Effector memory CD8-positive, alpha-beta T cell (primary cell): ENCODE measurements around the gene GH2.
"Not testable (repeated sequence)": the region's sequence is repeated elsewhere in the genome, so short reads cannot be mapped to it uniquely, and the experiment has no call there.

Experiments used
- ATAC-seq: fragments of 150-1000 bp; cut with Tn5 transposase; replicated peaks from 2 replicates; pipeline ENCODE4 v1.10.0; 2021; ENCODE audit warnings: mild to moderate bottlenecking, moderate library complexity
- DNase-seq, 3 experiments: peaks; one replicate each; pipeline ENCODE4 v3.0.0; 2021
- H3K27ac Mint-ChIP-seq, 2 donors: one replicate each; pipeline ENCODE4 v1.8.0; 2022; ENCODE audit warnings: mild to moderate bottlenecking in 2 of 2, mixed read lengths in 2 of 2, moderate library complexity in 2 of 2
- H3K27me3 Mint-ChIP-seq, 2 donors: one replicate each; pipeline ENCODE4 v1.8.0; 2022; ENCODE audit warnings: mixed read lengths in 2 of 2
- H3K36me3 Mint-ChIP-seq: one replicate; pipeline ENCODE4 v1.8.0; 2022; ENCODE audit warnings: mild to moderate bottlenecking, moderate library complexity, mixed read lengths; ENCODE audit not compliant: insufficient read depth
- H3K4me1 Mint-ChIP-seq, 2 donors: one replicate each; pipeline ENCODE4 v1.8.0; 2022; ENCODE audit warnings: low read depth in 2 of 2, mixed read lengths in 2 of 2
- H3K4me3 Mint-ChIP-seq, 2 donors: one replicate each; pipeline ENCODE4 v1.8.0; 2022; ENCODE audit warnings: mild to moderate bottlenecking in 2 of 2, mixed read lengths in 2 of 2, moderate library complexity in 2 of 2
- H3K9me3 Mint-ChIP-seq, 2 donors: one replicate each; pipeline ENCODE4 v1.8.0; 2022; ENCODE audit warnings: mixed read lengths in 2 of 2

Gene GH2

GRCh38 chr17:63848834-63849689, 32.7 kb downstream of the GH2 start:
- Mint-ChIP-seq H3K4me3 (peak overlapping the region; percentile 60 to 83), H3K27ac (peak overlapping the region; percentile 91 to 96), H3K4me1 (peaks cover 14 to 16% of the 10 kb centered on the region in 2 donors), H3K27me3 (no peaks in the 10 kb centered on the region), H3K36me3 (no peaks in the 10 kb centered on the region), H3K9me3 (no peaks in the 10 kb centered on the region)
- peak; percentile 95 for ATAC-seq
- peak; percentile 94 to 96 (median 94) for DNase-seq

GRCh38 chr17:63847525-63848249, 34.1 kb downstream of the GH2 start:
- Mint-ChIP-seq H3K4me1 (peaks cover 14 to 20% of the 10 kb centered on the region in 2 donors), H3K36me3 (peaks cover 11% of the 10 kb centered on the region), H3K27me3 (no peaks in the 10 kb centered on the region), H3K27ac (peak overlapping the region in 1 of 2 donors; percentile 74), H3K4me3 (peak overlapping the region; percentile 60 to 83), H3K9me3 (no peaks in the 10 kb centered on the region)
- DNase-seq (no peak), ATAC-seq (no peak)

- Mint-ChIP-seq H3K27ac (no peak overlapping the region), H3K36me3 (peaks cover 25% of the 10 kb centered on the region), H3K27me3 (no peaks in the 10 kb centered on the region), H3K4me1 (peaks cover 31 to 35% of the 10 kb centered on the region in 2 donors), H3K9me3 (no peaks in the 10 kb centered on the region), H3K4me3 (no peak overlapping the region)
- ATAC-seq (no peak), DNase-seq (no peak)
These were observed 36.2 kb downstream of the GH2 start for GRCh38 chr17:63845509-63845908.

- Mint-ChIP-seq H3K27ac (peak overlapping the region; percentile 83 to 94), H3K4me3 (peak overlapping the region; percentile 93 to 95), H3K4me1 (peaks cover 33 to 39% of the 10 kb centered on the region in 2 donors), H3K9me3 (no peaks in the 10 kb centered on the region), H3K36me3 (peaks cover 27% of the 10 kb centered on the region), H3K27me3 (no peaks in the 10 kb centered on the region)
- DNase-seq (no peak), ATAC-seq (no peak)
These were observed 37.6 kb downstream of the GH2 start for GRCh38 chr17:63843910-63844677.

GRCh38 chr17:63843387-63843888, 38.3 kb downstream of the GH2 start:
- H3K9me3 Mint-ChIP-seq, H3K27me3 Mint-ChIP-seq, DNase-seq: not testable (repeated sequence)
- ATAC-seq = peak; percentile 18
- Mint-ChIP-seq H3K4me3 (peak overlapping the region; percentile 93 to 95), H3K27ac (peak overlapping the region; percentile 83 to 94), H3K36me3 (peaks cover 27% of the 10 kb centered on the region), H3K4me1 (peaks cover 28 to 38% of the 10 kb centered on the region in 2 donors)

GRCh38 chr17:63842540-63843386, 39.0 kb downstream of the GH2 start, which contains the start of gene SMARCD2:
Gene SMARCD2, minus strand, starts transcription at chr17:63842685. Its CDS starts 11 bp downstream, at chr17:63842674.
- peaks cover 22 to 37% of the 10 kb centered on the region in 2 donors for H3K4me1 Mint-ChIP-seq
- H3K36me3 Mint-ChIP-seq = peaks cover 30% of the 10 kb centered on the region
- H3K27me3 Mint-ChIP-seq = no peaks in the 10 kb centered on the region
- H3K9me3 Mint-ChIP-seq = no peaks in the 10 kb centered on the region
- H3K27ac Mint-ChIP-seq = peak within 1 kb of the TSS; percentile 83 to 94
- DNase-seq = peak; percentile 97 to 98 (median 98)
- H3K4me3 Mint-ChIP-seq = peak within 1 kb of the TSS; percentile 93 to 95
- peak; percentile 86 for ATAC-seq

- peaks cover 22 to 35% of the 10 kb centered on the region in 2 donors for H3K4me1 Mint-ChIP-seq
- ATAC-seq (peak; percentile 30), DNase-seq (no peak)
- no peaks in the 10 kb centered on the region for H3K27me3 Mint-ChIP-seq
- H3K27ac Mint-ChIP-seq = peak overlapping the region; percentile 83 to 94
- peaks cover 32% of the 10 kb centered on the region for H3K36me3 Mint-ChIP-seq
- peak overlapping the region; percentile 93 to 95 for H3K4me3 Mint-ChIP-seq
- no peaks in the 10 kb centered on the region for H3K9me3 Mint-ChIP-seq
These were observed 39.6 kb downstream of the GH2 start for GRCh38 chr17:63842173-63842539.

GRCh38 chr17:63841350-63842172, 40.2 kb downstream of the GH2 start:
- H3K9me3 Mint-ChIP-seq = no peaks in the 10 kb centered on the region
- peak overlapping the region; percentile 83 to 94 for H3K27ac Mint-ChIP-seq
- ATAC-seq (no peak), DNase-seq (no peak)
- H3K27me3 Mint-ChIP-seq = no peaks in the 10 kb centered on the region
- H3K4me1 Mint-ChIP-seq = peaks cover 24 to 38% of the 10 kb centered on the region in 2 donors
- peaks cover 36% of the 10 kb centered on the region for H3K36me3 Mint-ChIP-seq
- H3K4me3 Mint-ChIP-seq = peak overlapping the region; percentile 93 to 95

- DNase-seq (no peak), ATAC-seq (no peak)
- peak overlapping the region; percentile 93 to 95 for H3K4me3 Mint-ChIP-seq
- H3K36me3 Mint-ChIP-seq = peaks cover 44% of the 10 kb centered on the region
- H3K9me3 Mint-ChIP-seq = no peaks in the 10 kb centered on the region
- peak overlapping the region; percentile 78 to 94 for H3K27ac Mint-ChIP-seq
- H3K27me3 Mint-ChIP-seq = no peaks in the 10 kb centered on the region
- peaks cover 24 to 38% of the 10 kb centered on the region in 2 donors for H3K4me1 Mint-ChIP-seq
These were observed 41.0 kb downstream of the GH2 start for GRCh38 chr17:63840591-63841349.

- peak overlapping the region in 1 of 2 donors; percentile 78 for H3K27ac Mint-ChIP-seq
- H3K4me1 Mint-ChIP-seq = peaks cover 33 to 40% of the 10 kb centered on the region in 2 donors
- ATAC-seq (no peak), DNase-seq (no peak)
- no peaks in the 10 kb centered on the region for H3K27me3 Mint-ChIP-seq
- peak overlapping the region; percentile 46 to 51 for H3K4me3 Mint-ChIP-seq
- H3K9me3 Mint-ChIP-seq = no peaks in the 10 kb centered on the region
- peaks cover 64% of the 10 kb centered on the region for H3K36me3 Mint-ChIP-seq
These were observed 43.0 kb downstream of the GH2 start for GRCh38 chr17:63838631-63839171.
